ENCODE results near the gene CBLN4. TPM values are rescaled to one million over a fixed set of nuclear protein-coding genes. Genes with fewer than 3 reads are reported as not detected.

Gene CBLN4
- polyA plus RNA-seq: 24.9 and 27.4 TPM in 2 replicates

GRCh38 chr20:56005389-56005715 is at the start of gene CBLN4:
Gene CBLN4 (minus strand): TSS chr20:56005519. CDS start chr20:56004171, 1,348 bp downstream.

Other genes starting within 250 kb of the CBLN4 start
- gene MC3R, start 243.2 kb upstream of the CBLN4 start, polyA plus RNA-seq: not detected in 2 replicates

Measured in Purkinje cell (primary cell).